HEK293 (cell line): ENCODE results near the gene UHRF1.

Experiments used
- ZNF138 ChIP-seq: fragments of 450-650 bp; formaldehyde crosslinking; IDR thresholded peaks from 2 replicates; pipeline ENCODE4 v1.5.1; 2016; ENCODE audit warnings: missing biosample characterization, missing genetic modification characterization, borderline replicate concordance
- TF ChIP-seq, protein P1 (sequence below): fragments of 450-650 bp; formaldehyde crosslinking; IDR thresholded peaks from 2 replicates; pipeline ENCODE4 v1.5.1; 2016; ENCODE audit warnings: missing biosample characterization, missing genetic modification characterization

DNA sequence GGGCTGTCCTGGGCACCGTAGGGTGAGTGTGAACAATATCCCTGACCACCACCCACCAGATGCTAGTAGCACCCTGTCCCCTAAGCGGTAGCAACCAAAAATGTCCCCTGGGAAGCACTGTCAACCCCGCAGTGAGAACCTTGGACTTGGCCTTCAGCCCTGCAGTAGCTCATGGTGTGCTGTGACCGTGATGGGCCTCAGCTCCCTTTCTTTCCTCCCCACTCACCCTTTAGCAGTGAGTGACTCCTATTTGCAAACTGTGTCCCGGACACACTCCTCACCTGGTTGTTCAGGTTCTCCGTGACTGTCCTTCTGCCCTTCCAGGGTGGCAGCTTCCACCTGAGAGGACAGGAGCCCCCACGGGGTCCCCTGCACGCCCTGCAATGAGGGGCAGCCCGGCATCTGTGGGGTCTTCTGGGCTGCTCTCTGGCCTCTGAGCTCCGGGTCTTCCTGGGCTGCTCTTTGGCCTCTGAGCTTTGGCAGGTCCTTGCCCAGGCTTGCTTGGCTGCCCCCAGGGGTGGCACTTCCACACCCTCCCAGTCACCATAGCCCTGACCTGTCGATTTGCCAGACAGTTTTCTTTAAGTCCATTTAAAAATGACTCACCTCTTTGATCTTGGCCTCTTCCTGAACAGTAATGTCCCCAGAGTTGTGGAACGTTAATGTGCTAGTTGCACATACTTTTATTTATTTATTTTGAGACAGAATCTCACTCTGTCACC, 63.4 kb downstream of the UHRF1 start:
- TF ChIP-seq, protein P1, sequence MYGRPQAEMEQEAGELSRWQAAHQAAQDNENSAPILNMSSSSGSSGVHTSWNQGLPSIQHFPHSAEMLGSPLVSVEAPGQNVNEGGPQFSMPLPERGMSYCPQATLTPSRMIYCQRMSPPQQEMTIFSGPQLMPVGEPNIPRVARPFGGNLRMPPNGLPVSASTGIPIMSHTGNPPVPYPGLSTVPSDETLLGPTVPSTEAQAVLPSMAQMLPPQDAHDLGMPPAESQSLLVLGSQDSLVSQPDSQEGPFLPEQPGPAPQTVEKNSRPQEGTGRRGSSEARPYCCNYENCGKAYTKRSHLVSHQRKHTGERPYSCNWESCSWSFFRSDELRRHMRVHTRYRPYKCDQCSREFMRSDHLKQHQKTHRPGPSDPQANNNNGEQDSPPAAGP: no peak
- TF ChIP-seq ZNF138 (tag by site-specific recombination): no peak
